HG03565 (cell line): ENCODE data around the gene ANGPTL5.
A peak's percentile ranks its signal among the peaks of the same experiment; 100 is the strongest.
"Not testable (repeated sequence)": the region's sequence is repeated elsewhere in the genome, so short reads cannot be mapped to it uniquely, and the experiment has no call there.

Experiments used
- ATAC-seq: cut with Tn5 transposase; IDR thresholded peaks from one replicate; pipeline ENCODE4 v1.9.1; 2021; ENCODE audit warnings: mild to moderate bottlenecking, moderate library complexity; ENCODE audit not compliant: unreplicated experiment

Gene ANGPTL5

GRCh38 chr11:101916422-101916821, at the start of gene ANGPTL5:
Gene ANGPTL5 (minus strand): TSS chr11:101916522. CDS start chr11:101907909, 8,613 bp downstream.
- ATAC-seq: no peak

DNA sequence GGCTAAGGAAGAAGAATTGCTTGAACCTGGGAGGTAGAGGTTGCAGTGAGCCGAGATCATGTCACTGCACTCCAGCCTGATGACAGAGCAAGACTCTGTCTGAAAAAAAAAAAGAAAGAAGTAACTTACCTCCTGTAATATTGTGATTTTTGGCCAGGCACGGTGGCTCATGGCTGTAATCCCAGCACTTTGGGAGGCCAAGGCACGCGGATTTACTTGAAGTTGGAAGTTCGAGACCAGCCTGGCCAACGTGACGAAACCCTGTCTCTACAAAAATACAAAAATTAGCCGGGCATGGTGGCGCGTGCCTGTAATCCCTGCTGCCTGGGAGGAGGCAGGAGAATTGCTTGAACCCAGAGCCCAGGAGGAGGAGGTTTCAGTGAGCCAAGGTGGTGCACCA, 47.9 kb upstream of the ANGPTL5 start:
- not testable (repeated sequence) for ATAC-seq

DNA sequence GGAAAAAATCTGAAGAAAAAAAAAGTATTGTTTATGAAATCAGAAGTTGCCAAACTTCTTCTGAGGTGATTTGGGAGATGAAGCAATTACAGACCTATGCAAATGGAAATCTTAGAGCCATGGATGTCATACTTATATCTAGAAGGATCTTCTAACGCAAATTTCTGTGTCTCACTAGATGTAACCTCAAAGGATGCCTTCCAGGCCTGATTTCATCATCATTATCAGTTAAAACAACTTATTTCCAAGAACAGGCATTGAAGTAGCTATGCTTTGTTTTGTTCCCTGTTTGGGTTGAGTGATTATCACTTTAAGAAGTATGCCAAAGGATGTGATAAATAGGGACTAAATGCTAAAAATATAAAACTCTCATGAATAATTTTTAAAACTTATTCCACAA, 43.9 kb upstream of the ANGPTL5 start:
- ATAC-seq: no peak

GRCh38 chr11:101955701-101956100, 39.4 kb upstream of the ANGPTL5 start:
- ATAC-seq: no peak

DNA sequence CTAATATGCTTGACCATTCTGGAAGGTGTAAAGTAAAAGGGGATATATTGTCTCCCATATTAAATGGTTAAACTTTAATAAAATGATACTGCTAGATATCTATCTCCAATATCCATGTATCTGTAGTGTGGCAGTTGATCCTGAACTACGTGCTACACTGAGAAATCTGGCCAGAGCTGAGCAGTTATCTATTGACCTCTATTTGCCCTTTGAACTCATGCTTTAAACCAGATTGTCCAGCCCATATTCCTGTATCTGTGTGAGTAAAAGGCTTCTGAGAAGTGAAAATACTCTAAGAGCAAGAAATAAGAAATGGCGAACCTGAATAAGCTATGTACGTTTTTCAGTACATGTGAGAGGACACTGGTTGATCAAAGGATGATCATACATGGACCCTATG, 39.0 kb upstream of the ANGPTL5 start:
- ATAC-seq: no peak

DNA sequence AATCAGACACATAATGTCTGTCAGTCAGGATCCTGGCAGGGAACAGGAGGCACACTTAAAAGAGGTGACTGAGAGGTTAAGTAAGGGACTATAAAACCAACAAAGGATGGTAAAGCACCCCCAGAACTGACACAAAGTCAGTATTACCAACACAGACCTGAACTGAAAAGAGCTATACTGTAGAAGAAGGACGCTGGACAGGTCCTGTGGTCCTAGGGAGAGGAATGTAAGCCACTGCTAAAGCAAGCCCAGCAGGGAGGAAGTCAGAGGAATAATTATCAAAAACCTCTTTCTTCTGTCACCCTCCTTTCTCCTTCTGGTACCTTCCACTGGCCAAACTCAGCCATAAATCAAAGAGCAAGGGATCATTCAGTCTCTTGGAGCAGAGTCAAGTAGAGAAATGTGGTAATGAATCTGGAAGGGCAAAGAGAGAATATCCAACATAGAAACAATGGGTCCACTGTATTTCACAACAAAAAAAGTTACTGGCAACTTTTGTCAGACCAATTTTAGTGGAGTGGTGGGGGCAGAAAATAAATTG, 33.4 kb upstream of the ANGPTL5 start:
- ATAC-seq: no peak

GRCh38 chr11:101945448-101945847, 29.1 kb upstream of the ANGPTL5 start:
- ATAC-seq: no peak

GRCh38 chr11:101944923-101945322, 28.6 kb upstream of the ANGPTL5 start:
- no peak for ATAC-seq

DNA sequence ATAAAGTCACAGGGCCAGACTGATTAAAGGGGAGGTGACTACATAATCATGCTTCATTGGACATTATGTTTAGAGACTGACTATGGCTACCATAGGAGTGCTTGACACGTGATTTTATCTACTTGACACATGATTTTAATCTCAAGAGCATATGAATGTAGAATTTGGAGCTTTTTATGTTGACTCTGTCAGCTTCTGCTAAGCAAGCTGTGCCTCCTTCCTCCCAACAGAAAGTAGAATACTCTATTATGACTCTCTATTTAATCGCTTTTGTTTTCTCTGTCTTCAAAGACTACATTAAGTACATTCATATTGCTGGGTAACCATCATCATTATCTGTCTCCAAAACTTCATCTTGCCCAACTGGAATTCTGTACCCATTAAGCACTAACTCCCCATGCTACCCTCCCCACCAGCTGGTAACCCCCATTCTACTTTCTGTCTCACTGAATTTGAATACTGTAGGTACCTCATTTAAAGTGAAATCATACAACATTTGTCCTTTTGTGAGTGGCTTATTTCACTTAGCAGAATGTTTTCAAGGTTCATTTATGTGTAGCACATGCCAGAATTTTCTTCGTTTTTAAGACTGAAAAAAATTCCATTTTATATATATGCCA, 24.7 kb upstream of the ANGPTL5 start:
- no peak for ATAC-seq

DNA sequence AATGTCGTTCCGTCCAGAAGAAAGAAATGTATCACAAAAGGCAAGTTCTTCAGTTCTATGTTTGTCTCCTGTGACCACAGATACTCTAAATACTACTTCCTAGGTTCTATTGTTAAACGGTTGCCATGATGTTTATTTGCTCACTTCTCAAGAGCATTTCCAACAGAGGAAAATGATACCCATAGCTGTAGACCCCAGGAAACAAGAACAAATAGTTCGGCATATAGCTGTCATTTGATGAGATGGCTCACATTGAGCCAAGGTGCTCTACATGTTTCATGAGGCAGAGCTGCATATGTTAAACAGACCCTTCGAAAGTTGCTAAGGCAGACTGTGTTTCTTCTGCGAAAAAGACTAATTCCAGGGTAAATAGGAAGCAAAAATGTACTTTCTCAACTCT, 15.4 kb upstream of the ANGPTL5 start:
- ATAC-seq: no peak

GRCh38 chr11:101929294-101929915, 13.1 kb upstream of the ANGPTL5 start:
- ATAC-seq: no peak

GRCh38 chr11:101923554-101923953, 7.2 kb upstream of the ANGPTL5 start:
- no peak for ATAC-seq

GRCh38 chr11:101920992-101921391, 4.7 kb upstream of the ANGPTL5 start:
- no peak for ATAC-seq

- no peak for ATAC-seq
These were observed 904 bp upstream of the ANGPTL5 start for GRCh38 chr11:101917226-101917625.

DNA sequence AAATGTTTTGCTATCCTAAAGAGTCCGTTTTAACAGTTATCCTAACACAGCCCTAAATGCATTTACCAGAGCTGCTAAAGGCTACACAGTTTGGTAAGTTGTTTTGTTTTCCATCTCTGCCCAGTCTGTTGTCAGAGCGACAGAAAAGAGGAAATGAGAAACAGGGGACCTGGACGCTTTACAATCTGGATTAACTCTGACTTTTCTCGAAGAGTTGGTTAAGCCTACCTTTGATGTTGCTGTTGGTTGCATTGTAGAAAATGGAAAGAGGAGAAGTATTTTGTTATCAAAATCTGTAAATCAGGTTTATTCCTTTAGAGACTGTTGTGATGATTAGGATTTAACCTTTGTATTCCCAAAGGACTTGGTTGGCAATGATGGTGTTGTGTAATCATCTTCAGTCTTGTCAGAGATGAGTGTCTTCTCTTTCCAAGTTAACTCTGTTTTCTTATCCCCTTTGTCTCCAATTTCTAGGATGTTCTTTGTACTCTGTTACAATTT, 481 bp downstream of the ANGPTL5 start:
- peak; percentile 42 for ATAC-seq

GRCh38 chr11:101914738-101915426, 1.4 kb downstream of the ANGPTL5 start, which contains the start of gene CEP126:
Gene CEP126 (plus strand): TSS chr11:101915010. CDS start chr11:101915285, 275 bp downstream.
- ATAC-seq: peak; percentile 98

- no peak for ATAC-seq
These were observed 2.0 kb downstream of the ANGPTL5 start for GRCh38 chr11:101914341-101914737.

GRCh38 chr11:101913656-101914055, 2.7 kb downstream of the ANGPTL5 start:
- no peak for ATAC-seq

DNA sequence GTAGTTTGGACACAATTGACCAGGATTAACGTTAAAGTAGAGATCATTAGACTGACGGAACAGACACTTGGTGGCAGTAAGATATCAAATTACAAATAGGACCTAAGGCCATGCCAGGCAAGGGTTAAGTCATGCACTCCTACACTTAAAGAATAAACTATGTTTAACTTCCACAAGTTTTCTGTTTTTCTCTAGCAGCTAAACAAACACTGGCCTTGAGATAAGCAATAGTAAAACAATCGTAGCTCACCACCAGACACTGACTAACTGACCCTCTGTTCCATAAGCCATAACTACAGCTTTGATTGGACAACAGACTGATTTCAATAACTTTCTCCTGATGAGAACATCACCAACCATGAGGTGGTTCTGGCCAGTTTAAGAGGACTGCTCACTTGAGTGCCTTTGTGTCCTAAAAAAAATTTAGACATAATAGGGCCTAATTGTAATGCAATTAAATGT, 3.5 kb downstream of the ANGPTL5 start:
- ATAC-seq: no peak

GRCh38 chr11:101909087-101909486, 7.2 kb downstream of the ANGPTL5 start:
- ATAC-seq: no peak

- ATAC-seq: no peak
These were observed 8.5 kb downstream of the ANGPTL5 start for GRCh38 chr11:101907815-101908214.

DNA sequence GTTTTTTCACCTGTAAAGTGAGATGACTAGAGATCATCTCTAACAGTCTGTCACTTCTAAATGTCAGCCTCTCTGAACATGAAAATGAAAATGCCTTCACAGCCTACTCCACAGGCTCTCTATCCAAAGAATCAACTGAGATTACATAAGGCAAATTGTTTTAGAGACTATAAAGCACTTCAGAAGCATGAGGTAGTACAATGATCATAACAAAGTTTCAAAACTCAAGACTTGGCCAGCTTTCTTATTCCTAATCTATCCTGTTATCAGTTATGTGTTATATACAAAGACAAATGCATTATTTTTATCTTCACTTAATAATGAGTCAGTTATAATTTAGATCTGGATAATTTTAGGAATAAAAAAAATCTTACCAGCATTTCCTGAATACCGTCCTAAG, 21.8 kb downstream of the ANGPTL5 start:
- no peak for ATAC-seq
